Fibroblast of skin of scalp (primary cell): ENCODE results near the gene SPAAR. TPM values are rescaled to one million over a fixed set of nuclear protein-coding genes. Genes with fewer than 3 reads are reported as not detected.
A peak's percentile ranks its signal among the peaks of the same experiment; 100 is the strongest.
"Not testable (repeated sequence)": the region's sequence is repeated elsewhere in the genome, so short reads cannot be mapped to it uniquely, and the experiment has no call there.

Experiments used
- DNase-seq: peaks from one replicate; pipeline ENCODE4 v3.0.0-alpha.2; 2013
- polyA plus RNA-seq, 2 experiments: library from polyadenylated mRNA; unstranded; fragments of 120-200 nt; gene quantifications; one replicate each; pipeline ENCODE4 v1.2.1, GENCODE V29; 2013; ENCODE audit not compliant: insufficient read length in 2 of 2

SPAAR gene
- polyA plus RNA-seq (2013, experiment 1 of 2; ENCODE audit: insufficient read length) = 0.61 TPM
- polyA plus RNA-seq (2013, experiment 2 of 2; ENCODE audit: insufficient read length) = 0.80 TPM

DNA sequence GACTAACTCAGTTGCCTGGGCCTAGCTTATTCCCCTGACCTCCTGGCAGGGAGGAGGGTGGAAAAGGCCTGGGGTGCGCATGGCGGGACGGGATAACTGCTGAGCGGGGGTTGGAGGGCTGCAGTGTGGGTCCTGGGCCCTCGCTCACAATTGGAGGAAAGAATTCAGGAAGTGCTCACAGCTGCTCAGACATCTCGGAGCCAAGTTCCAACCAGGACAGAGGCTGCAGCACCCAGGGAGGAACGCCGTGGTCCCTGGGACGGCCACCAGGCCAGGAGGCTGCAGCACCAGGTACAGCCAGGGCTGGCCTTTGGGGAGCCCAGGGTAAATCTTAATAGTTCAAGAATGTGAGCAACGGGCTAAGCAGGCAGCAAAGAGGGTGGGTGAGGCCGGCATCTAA lies at the start of gene SPAAR:
TSS of gene SPAAR (plus strand) at position 217 of the 400 bp plus-strand sequence. CDS start 974 bp downstream, outside the sequence.
- no peak for DNase-seq

DNA sequence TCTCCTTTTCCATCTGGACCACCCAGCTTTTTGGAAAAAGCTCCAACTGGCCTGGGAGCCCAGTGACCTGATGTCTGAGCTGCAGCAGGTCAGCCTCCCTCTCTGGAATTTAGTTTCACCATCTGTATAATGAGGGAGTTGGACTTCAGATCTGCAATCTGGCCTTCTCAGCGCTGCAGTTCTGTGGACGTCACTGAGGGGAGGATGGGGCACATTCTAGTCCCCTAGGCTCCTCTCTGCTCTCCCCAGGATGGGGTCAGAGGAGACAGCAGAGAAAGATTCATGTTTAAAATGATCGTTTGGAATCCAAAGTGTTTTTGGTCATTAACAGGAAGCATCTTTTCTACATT lies 49.3 kb upstream of the SPAAR start:
- no peak for DNase-seq

- no peak for DNase-seq
Measured at GRCh38 chr9:35861161-35861897, 48.0 kb upstream of the SPAAR start.

DNA sequence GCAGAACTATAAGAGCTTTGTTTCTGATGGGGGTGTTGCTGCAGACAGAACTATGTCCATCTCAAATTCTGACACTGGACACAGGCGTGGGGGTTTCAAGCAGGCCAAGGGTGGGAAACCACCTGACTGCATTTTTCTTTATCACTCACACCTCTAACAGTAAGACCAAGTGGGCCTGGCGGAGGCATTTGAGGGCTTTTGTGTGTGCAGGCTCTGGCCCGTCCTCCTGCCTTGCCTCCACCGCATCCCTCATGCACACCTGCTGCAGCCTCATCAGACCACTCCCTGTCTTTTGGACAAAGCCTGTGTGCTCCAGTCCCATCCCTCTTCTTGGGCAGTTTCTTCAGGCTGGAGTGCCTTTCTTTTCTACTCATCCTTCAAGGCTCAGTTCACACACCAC lies 47.0 kb upstream of the SPAAR start:
- no peak for DNase-seq

DNA sequence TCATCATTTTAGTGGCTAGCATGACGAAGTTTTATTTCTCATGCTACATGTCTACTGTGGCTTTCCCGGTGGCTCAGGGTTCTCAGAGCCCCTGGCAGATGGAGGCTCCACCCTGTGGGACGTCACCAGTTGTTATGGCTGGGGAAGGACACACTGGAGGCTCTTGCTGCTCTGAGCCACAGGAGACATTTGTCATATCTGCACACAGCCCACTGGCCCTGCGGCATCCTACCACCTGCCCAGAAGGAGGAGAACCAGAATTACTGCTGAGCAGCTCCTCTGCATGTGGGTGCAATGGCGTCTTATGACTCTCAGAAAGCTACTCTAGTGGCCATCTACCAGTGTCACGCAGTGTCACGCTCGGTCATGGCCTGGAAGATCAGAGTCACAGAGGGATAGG lies 45.7 kb upstream of the SPAAR start:
- DNase-seq = no peak

DNA sequence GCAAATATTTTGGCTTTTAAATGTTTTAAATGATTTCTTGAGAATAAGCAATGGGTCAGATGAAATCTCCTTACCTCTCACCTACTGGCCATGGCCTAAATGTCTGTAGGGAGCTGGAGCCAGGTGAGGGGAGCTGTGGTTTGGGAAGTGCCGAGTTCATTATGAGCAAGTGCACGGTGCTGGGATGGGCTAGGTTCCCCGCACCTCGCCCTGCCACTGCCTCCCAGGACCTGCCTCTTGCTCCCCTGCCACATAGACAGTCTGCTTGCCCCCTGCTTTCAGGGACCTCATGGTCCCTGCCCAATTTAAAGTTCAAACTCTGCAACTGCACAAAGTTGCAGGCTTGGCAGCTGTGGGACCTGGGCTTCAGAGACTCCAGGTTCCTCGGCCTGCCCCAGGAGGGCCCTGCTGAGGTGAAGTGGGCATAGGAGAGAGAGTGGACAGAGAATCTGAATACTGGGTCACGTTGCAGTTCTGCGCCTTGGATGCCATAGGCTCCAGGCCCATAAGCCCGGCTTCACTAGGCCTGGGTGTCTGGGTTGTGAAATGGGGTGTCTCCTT lies 44.5 kb upstream of the SPAAR start:
- no peak for DNase-seq

DNA sequence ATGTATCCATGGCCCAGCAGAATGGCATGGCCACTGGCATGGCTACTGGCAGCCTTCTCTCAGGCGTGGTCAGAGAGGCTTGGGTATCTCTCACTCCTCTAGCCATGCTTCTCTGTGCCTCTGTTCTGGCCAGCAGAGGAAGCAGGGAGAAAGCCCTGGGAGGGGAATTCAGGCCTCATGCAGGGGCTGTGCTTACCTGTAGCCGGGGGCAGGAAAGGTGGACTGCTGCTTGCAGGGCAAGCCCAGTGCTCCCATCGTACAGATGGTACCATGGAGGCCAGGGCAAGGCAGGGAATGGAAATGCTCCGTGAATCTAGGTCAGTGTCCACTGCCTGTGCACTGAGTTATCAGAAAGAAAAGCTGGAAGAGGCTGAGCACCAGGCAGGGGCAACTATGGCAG lies 41.8 kb upstream of the SPAAR start:
- no peak for DNase-seq

- no peak for DNase-seq
Measured at GRCh38 chr9:35868933-35869332, 40.4 kb upstream of the SPAAR start.

- DNase-seq = no peak
Measured at GRCh38 chr9:35869621-35870216, 39.6 kb upstream of the SPAAR start.

DNA sequence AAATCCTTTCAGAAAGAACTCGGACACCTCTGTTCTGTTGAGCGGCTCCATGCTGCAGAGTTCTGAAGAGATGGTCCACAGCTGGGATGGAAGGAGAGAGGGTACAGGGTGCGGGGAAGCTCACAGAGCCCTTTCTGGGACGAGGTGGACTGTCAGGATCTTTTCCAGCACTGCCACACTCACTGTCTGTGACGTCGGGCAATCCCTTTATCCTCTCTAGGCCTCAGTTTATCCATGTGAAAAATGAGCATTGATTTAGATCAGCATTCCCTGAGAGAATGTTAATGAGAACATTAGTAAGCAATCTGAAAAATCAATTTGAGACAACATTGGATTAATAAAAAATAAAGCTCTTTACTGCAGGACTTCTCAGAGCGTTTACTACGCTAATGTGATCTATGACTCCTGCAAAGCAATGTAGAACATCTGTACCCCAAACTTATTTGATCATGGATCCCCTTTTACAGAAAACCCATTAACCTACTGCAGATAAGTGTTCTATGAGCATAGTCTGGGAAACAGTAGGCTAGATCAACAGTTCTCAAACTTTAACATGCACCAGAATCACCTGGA lies 38.9 kb upstream of the SPAAR start, which contains the start of gene OR13J1:
TSS of gene OR13J1 (minus strand) at position 51 of the 573 bp plus-strand sequence. CDS start at position 51, 0 bp downstream.
- no peak for DNase-seq

GRCh38 chr9:35871545-35871944 lies 37.7 kb upstream of the SPAAR start:
- no peak for DNase-seq

DNA sequence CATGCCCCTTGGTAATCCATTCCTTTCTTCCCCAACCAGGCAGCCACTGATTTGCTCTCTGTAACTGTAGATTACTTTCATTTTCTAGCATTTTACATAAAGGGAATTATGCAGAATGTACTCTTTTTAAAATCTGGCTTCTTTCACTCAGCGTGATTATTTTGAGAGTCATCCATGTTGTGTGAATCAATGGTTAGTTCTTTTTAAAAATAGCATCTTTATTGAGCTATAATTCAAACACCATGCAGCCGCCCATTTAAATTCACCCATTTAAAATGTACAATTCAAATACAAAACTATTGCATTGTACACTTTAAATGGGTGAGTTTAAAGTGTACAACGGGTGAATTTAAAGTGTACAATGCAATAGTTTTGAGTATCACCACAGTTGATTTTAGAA lies 36.8 kb upstream of the SPAAR start:
- no peak for DNase-seq

DNA sequence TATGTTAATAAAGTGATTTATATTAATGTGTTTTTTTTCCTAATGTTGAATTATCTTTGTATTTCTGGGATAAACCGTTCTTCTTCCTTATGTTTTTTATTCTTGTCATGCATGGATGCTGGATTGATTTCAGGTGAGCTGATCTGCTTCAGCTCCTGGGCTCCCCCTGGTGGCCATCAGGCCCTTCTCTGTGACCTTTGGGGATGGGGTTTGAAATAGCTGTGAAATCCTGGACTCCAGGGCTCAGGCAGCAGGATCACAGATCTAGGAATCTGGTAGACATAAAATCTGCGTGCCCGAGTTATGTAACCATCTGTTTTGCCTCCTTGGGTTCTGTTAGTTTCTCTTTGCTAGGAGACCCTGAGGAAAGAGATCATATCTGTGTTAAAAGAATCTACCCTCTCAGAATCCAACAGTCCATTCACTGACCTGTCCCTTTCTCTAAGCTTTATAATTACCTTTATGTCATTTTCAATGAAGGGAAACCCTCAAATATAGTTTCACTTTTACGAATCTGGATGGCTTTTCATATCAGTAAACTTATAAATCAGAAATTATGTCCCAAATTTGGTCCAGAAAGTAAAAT lies 26.9 kb upstream of the SPAAR start:
- DNase-seq = peak; percentile 75

GRCh38 chr9:35882996-35883395 lies 26.3 kb upstream of the SPAAR start:
- no peak for DNase-seq

DNA sequence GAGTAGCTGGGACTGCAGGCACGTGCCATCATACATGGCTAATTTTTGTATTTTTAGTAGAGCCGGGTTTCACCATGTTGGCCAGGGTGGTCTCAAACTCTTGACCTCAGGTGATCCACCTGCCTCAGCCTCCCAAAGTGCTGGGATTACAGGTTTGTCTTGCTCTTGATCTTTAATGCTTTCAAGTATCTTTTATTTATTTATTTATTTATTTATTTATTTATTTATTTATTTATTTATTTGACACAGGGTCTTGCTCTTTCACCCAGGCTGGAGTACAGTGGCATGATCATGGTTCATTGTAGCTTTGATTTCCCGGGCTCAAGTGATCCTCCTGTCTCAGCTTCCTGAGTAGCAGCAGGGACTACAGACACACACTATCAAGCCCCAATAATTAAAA lies 24.4 kb upstream of the SPAAR start:
- DNase-seq = not testable (repeated sequence)

GRCh38 chr9:35891646-35892045 lies 17.6 kb upstream of the SPAAR start:
- no peak for DNase-seq

GRCh38 chr9:35892051-35892450 lies 17.2 kb upstream of the SPAAR start:
- no peak for DNase-seq

GRCh38 chr9:35896570-35896969 lies 12.7 kb upstream of the SPAAR start:
- no peak for DNase-seq

GRCh38 chr9:35897376-35898099 lies 11.8 kb upstream of the SPAAR start:
- not testable (repeated sequence) for DNase-seq

DNA sequence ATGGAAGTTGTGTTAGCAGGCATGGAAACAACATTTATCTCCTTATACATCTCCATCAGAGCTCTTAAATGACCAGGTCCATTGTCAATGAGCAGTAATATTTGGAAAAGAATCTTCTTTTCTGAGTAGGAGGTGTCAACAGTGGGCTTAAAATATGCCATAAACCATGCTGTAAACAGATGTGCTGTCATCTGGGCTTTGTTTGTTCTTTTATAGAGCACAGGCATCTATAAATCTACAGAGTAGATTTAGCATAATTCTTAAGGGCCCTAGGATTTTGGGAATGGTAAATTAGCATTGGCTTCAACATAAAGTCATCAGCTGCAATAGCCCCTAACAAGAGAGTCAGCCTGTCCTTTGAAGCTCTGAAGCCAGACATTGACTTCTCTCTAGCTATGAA lies 11.0 kb upstream of the SPAAR start:
- DNase-seq = no peak

- no peak for DNase-seq
Measured at GRCh38 chr9:35899021-35899420, 10.3 kb upstream of the SPAAR start.

GRCh38 chr9:35903049-35903448 lies 6.2 kb upstream of the SPAAR start:
- DNase-seq = peak; percentile 60
